ENCODE measurements around the gene SAT2. TPM values are rescaled to one million over a fixed set of nuclear protein-coding genes. Genes with fewer than 3 reads are reported as not detected.

SAT2 gene
- 10 to 100 TPM; 60.8 to 78.3 TPM for total RNA-seq
- long read RNA-seq, transcript SAT2-202 (6 exons, 974 nt), result major isoform, 13 of 17 reads
- long read RNA-seq, partial matches to known transcripts, result 1 of 17 reads
- long read RNA-seq, other reads (novel, unspliced or antisense), result 1 of 17 reads

DNA sequence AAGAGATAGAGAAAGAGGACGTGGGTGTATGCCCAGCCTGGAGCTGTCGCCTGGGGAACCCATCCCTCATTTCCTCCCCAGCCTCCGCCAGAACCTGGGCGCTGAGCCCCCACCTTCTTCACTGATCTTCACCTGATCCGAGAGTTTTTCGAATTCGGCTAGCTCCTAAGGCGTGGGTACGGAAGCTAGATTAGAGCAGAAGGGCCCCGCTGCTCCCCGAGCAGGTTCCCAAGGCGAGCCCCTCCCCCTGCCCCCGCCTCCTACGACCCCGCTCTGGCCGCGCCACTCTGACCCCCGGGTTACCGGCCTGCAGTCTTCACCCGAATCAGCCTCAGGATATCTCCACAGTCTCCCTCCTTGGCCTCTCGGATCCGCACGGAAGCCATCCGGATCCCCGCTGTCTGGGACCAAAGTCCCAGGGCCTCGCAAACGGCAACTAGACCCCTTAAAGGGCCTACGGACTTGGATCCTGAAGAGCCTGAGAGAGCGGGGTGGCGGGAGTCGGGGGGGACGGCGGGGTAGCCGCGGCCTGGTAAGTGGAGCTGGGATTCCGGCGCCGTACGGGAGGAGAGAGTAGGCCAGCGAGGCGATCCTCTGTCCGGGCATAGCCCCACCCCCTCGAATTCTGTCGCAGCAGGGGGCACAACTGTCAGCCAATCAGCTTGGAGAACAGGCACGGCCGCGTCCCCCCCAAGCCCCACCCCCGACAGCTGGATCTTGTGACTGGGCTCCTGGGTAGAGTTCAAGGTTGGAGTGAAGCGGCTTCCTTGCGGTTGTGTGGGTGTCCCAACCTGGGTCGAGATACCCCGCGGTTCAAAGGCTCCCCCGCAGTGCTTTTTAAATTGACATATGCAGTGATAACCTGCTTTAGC is at the start of gene SAT2:
SAT2 (minus strand) TSS at position 572 of the 872 bp plus-strand sequence; CDS start at position 386, 186 bp downstream.
- ATAC-seq, result peak; percentile 95
- DNase-seq, result peak; percentile 94 to 98
- intact Hi-C loops (cut with DNase I, micrococcal nuclease), result no loop called here

DNA sequence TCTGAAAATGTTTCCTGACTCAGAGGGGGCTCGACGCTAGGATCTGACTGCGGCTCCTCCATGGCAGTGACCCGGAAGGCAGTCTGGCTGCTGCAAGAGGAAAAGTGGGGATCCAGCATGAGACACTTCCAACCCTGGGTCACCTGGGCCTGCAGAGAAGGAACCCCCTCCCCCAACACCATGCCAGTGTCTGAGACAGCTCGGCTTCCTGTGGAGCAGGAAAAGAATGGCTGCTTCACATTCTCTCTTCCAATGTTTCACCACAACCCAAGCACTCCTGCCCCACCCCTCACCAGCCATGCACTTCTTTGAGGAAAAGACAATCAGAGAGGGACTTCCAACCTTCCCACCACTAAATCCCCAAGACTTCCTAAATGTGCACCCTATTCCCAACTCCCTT is 48.9 kb upstream of the SAT2 start:
- DNase-seq (no peak), ATAC-seq (no peak)
- intact Hi-C loops (cut with DNase I, micrococcal nuclease), result no loop called here

DNA sequence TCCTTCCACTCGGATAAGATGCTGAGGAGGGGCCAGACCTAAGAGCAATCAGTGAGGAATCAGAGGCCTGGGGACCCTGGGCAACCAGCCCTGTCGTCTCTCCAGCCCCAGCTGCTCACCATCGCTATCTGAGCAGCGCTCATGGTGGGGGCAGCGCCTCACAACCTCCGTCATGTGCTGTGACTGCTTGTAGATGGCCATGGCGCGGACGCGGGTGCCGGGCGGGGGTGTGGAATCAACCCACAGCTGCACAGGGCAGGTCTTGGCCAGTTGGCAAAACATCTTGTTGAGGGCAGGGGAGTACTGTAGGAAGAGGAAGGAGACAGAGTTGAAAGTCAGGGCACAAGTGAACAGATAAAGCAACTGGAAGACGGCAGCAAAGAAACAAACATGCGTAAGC is 47.3 kb upstream of the SAT2 start:
- DNase-seq, result no peak
- intact Hi-C loops (cut with DNase I, micrococcal nuclease), result no loop called here
- no peak for ATAC-seq

DNA sequence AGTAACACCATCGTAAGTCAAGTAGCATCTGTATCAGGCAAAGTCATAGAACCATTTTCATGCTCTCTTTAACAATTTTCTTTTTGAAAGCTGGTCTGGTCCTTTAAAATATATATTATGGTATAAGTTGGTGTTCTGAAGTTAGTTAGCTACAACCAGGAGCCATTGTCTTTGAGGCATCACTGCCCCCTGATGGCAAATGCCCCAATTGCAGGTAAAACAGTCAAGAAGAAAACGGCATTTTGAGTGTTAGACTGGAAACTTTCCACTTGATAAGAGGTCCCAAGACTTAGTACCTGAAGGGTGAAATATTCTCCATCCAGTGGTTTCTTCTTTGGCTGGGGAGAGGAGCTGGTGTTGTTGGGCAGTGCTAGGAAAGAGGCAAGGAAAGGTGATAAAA is 45.6 kb upstream of the SAT2 start:
- intact Hi-C loops (cut with DNase I, micrococcal nuclease), result no loop called here
- DNase-seq (peak in 1 of 2 donors; percentile 32), ATAC-seq (peak; percentile 21)

DNA sequence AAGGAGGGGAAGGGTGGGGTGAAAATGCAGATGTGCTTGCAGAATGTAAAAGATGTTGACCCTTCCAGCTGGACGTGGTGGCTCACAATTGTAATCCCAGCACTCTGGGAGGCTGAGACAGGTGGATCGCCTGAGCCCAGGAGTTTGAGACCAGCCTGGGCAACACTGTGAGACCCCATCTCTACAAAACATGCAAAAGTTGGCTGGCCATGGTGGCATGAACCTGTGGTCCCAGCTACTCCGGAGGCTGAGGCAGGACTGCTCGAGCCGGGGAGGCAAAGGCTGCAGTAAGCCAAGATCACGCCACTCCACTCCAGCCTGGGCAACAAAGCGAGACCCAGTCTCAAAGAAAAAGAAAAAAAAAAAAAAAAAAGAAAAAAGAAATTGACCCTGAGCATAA is 40.9 kb upstream of the SAT2 start:
- DNase-seq (no peak), ATAC-seq (no peak)
- intact Hi-C loops (cut with DNase I, micrococcal nuclease), result no loop called here

DNA sequence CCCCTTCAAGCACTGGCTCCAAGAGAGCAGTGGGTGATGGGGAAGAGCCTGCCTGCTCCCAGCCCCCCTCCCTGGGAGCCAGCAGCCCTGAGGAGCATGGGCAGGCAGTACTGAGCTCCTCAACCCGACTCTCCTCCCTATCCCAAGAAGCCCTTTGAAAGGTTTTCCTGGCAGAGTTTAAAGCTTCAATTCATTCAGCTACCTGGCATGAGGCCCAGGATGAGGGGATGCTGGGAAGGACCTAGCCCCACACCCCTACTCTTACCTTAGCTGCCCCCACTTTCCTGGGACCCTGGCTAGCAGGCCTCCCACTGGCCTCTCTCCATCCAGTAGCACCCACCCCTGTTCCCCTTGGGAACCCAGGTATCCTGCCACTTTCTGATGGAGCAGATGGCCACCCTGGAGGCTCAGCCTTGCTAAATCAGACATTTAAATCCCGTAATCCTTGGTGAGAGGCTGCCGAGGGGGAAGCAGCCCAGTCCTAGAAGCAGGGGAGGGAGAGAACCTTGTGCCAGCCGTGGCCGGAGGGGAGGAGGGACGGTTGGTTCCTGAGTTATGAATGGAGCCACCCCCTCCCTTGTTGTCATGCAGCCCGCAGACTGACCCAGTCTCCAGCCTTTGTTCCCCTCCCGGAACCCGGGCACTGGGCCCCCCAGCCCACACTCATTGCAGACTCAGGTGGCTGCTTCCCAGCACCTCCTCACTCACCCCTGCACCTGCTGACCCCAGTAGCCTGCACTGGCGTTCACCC is 40.2 kb upstream of the SAT2 start:
- ATAC-seq (no peak), DNase-seq (no peak)
- intact Hi-C loops (cut with DNase I, micrococcal nuclease), result no loop called here

DNA sequence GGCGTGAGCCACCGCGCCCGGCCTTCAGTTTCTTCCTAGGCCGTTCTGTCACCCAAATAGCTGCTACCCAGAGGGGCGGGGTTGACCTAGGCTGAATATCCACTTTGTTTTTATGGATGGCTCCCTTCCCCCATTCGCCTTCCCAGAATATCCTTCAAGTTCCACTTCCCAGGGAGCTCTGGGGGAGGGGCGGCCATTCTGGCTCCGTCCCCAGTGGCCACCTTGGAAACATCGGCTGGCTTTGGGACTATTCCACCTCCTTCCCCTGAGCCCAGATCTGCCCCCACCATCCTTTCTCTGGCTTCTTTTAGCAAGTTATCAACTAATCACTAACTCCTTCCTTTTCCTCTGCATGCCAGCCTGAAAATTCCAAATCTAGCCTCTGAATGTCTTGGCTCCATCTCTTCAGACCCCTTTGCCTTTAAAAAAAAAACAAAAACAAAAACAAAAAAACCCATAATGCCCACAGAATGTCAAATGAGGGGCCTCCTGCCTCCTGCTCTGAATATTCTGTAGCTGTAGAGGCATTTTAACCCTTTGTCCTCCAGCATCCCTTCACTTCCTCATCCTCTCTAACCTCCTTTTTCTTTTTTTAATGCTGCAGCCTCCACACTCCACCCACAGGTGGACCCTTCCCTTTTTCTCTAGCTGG is 29.5 kb upstream of the SAT2 start:
- intact Hi-C loops (cut with DNase I, micrococcal nuclease), result no loop called here
- DNase-seq, result peak; percentile 16 to 31
- no peak for ATAC-seq

DNA sequence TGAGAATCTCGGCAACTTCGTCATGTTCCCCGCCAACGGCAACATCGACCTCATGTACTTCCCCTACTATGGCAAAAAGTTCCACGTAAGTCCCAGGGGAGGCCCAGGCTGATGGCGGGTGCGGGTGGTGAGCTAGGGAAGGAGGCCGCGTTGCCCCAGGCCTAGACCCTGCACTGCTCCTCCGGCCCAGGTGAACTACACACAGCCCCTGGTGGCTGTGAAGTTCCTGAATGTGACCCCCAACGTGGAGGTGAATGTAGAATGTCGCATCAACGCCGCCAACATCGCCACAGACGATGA is 27.9 kb upstream of the SAT2 start:
- intact Hi-C loops (cut with DNase I, micrococcal nuclease), result no loop called here
- no peak for DNase-seq

DNA sequence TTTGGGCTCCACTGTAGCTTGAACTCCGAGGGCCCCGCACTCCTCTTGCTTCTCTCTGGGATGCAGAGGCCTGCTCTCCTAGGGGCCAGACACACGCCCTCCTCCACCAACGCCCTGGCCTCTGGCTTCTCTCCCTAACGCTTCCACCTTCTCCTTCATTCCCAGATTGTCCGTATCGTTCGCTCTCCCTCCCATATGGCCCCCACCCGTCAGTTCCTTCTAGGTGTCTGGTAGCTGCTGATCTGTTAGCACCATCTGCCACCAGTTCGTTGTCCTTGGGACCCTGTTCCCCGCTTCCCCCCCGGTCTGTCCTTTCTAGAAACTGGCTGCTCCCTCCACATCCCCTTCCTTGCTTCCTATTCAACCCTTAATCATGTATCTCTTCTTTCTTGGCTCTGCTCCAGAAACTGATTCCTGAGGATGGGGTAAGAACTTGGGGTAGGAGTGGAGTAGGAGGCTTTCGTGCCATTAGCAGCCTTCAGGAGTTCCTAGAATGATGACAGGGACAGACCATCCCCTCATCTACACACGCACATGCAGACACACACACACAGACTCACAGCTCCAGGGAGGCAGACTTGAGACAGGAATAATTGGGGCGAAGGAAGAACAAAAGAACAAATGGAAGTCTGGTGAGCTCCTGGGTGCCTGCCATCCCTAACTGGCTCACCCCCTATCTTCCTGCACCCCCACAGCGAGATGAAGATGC is 27.4 kb upstream of the SAT2 start:
- intact Hi-C loops (cut with DNase I, micrococcal nuclease), result no loop called here
- DNase-seq, result no peak

More for the DNA sequence above, 27.9 kb upstream of the SAT2 start:
- ATAC-seq, result no peak

DNA sequence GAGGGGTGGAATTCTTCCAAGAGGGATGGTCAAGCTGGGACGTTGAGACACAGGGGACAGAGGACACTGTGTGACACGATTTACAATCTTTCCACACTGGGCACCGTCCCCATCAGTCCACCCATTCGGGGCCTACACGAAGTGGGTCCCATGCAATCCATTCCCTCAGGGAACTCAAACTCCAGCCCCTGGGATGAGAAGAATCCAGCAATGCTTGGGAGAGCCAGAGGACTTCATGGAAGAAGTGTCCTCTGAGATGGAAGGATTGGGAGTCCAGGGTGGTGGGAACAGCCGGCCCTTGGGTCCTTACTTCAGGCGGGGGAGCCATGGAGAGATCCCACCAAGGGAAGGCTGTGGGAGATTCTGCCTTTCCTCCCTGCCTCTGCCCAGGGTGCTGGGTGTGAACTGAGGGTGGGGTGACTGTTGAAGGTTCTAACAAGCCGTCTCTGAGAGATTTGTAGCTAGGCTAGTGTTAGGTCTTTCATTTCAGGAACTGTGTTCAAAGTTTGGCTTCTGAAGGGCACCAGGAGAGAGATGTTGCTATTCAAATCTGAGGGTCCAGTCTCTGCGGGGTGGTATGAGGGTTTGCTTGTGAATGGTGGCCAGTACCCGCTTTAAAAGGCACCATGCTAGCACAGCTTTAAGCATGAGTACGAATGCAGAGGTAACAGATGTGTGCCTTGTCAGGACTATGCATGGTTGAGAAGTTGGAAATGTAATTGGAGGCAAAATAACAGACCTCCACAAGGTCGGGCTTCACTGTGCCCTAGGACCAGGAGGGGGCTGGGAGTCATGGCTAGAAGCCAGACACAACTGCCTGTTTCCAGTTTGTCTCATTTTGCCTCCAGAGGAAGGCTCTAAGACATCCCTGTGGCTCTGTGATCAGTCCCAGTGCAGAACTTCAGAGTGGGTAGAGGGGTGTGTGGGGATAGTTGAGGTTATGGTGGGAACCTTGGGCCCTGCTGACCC is 25.1 kb upstream of the SAT2 start:
- intact Hi-C loops (cut with DNase I, micrococcal nuclease), result no loop called here
- DNase-seq (no peak), ATAC-seq (no peak)

More for the DNA sequence above, 27.4 kb upstream of the SAT2 start:
- no peak for ATAC-seq

DNA sequence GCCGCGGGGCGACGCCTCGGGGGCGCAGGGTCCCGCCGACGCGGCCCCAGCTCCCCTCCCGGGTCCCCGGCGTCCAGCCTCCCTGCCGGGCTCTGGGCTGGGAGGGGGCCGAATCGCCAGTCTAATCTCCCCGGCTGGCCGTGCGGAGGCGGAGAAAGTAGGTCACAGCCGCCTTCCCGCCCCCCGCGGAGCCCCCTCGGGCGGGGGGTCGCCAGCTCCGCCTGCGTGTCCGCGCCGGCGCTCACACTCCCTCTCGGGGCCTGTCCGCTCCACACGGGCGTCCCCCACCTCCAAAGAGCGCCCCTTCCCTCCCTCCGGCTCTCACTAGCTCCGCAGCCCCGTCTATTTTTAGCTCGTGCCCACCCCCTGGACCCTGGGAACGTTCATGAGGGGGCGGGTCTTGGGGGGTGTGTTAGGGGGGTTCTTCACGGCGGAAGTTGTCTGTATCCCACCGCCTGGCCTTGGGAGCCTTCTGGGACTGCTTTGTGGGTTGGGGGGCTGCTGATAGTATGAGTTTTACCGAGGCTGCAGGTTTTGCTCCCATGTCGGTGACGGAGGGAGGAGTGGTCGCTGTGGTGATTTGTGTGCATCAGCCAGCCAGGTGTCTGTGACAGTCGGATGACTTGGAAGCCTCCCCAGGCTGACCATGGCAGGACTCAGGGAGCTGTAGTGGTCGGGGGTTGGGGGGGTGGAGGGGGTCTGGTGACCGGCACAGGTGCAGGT is 24.2 kb upstream of the SAT2 start:
- intact Hi-C loops (cut with DNase I, micrococcal nuclease), result no loop called here
- ATAC-seq (no peak), DNase-seq (no peak)

DNA sequence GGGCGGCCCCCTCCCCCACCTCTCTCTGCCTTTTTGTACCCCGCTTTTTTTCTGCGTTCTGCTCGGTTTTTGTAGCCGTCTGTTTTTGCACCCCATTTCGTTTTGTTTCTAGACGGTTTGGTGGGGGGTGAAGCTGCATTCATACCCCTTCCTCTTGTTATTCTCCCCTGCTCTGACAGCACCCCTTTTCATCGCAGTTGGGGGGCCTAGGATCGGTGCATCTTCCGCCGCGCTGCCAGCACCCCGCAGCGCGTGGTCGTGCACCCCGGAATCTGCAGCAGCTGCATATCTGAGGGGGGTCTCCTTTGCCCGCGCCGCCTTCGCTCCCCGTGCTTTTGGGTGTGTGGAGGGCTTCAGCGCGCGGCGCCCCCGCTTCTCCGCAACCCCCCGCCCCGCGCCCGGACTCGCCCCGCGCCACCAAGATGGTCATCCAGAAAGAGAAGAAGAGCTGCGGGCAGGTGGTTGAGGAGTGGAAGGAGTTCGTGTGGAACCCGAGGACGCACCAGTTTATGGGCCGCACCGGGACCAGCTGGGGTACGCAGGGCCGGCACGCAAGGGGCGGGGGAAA is 23.6 kb upstream of the SAT2 start:
- ATAC-seq (no peak), DNase-seq (no peak)
- intact Hi-C loops (cut with DNase I, micrococcal nuclease), result no loop called here

DNA sequence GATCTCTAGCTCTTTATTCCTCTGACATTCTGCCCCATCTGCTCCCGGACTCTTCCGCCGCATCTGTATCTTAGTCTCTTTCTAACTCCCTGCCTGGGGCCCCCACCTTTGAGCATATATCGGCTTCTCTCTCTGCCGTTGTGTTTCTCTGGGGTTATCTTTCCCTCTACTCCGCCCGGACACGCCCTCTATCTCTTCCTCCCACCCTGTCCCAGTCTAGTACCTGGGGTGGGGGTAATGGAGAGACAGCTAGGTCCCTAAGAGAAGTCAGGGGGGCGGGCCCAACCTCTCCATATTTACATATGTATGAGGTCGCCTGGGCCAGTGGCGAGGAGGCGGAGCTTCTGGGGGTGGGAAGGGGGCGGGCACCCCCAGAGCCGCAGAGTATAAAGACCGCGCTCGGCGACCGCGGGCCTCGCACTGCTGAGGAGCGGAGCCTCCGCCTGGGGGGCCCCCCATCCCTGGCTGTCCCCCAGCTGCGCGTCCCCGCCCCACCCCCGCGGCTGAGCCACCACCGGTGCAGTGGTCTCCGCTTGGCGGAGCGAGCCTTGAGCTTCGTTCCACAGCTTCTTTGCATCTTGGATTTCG is 23.0 kb upstream of the SAT2 start, which contains the start of gene ATP1B2:
ATP1B2 (plus strand) TSS at position 418 of the 588 bp plus-strand sequence. CDS start 593 bp downstream, outside the sequence.
- intact Hi-C loops (cut with DNase I, micrococcal nuclease), result no loop called here
- DNase-seq, result peak; percentile 65 to 76
- ATAC-seq, result peak; percentile 91

DNA sequence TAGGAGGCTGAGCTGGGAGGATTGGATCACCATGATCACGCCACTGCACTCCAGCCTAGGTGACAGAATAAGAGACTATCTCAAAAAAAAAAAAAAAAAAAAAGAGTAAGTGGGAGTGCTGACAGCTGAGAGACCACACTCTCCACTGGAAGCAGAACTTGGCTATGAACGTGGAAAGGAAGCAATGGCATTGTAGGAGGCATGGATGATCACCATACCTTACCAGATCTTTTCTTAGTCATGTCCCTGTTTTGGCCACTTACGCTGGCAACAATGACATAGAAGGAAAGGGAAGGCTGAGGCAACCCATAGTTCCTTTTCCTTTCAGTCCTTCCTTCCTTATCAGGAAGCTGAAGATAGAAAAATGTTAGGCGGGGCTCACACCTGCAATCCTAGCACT is 19.4 kb upstream of the SAT2 start:
- intact Hi-C loops (cut with DNase I, micrococcal nuclease), result no loop called here
- ATAC-seq (no peak), DNase-seq (no peak)

DNA sequence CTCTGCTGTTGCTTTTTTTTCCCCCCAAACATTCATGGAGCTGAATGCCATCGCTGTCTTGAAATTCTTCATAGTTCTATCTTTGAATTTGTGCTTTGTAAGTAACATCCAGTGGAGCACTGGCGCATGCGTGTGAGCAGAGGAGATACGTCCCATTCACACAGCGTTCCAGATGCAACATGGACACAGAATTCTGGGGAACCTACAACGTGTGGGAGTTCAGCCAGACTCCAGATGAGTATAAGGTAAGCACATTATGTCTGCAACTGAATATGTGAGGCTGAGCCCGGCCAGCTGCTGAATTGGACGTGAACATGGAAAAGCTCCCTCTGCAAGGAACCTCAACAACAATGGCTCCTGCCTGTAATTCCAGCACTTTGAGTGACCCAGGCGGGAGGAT is 18.8 kb upstream of the SAT2 start:
- ATAC-seq, result no peak
- intact Hi-C loops (cut with DNase I, micrococcal nuclease), result no loop called here
- no peak for DNase-seq

DNA sequence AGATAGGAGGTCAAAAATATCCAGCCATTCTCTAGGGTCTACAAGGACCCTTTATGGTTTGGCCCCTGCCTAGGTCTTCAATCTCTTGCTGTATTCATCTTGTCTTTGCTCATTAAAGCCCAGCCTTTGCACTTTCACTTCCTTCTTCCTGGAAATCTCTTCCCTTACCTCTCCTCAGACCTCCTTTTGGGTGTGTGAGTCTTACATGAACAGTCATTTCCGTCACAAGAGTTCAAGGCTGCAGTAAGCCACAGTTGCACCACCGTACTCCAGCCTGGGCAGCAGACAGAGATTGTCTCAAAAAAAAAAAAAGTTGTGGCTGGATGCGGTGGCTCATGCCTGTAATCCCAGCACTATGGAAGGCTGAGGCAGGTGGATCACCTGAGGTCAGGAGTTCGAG is 17.2 kb upstream of the SAT2 start:
- intact Hi-C loops (cut with DNase I, micrococcal nuclease), result no loop called here
- peak; percentile 34 for ATAC-seq
- no peak for DNase-seq
